Measurements from ENCODE around the gene PLA2G5. TPM values are rescaled to one million over a fixed set of nuclear protein-coding genes. Genes with fewer than 3 reads are reported as not detected.

The PLA2G5 gene
- polyA plus RNA-seq, 1 donor: 0.04 TPM

DNA sequence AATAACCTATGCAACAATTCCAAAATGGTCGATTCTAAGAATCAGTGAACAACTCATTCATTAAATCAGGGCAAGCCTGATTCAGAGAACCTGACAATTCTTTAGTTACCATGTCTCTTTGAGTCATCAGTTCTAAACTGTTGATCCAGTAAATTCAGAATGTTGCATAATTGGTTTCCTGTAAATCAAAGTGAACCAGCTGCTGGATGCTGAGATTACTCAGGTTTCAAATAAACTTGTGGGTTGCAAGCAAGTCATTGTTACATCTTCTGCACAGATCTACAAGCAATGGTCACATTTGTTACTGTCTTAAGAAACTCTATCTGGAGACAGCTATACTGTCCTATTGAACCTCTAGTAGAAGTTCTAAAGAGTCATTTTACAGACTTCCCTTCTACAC is 32.9 kb downstream of the PLA2G5 start:
- no CpG with 5 or more reads among the region's 1 CpG for WGBS (ENCODE audit: insufficient coverage, low lambda C conversion rate)
- DNase-seq: no peak
- Histone ChIP-seq H3K27me3 (ENCODE audit: control insufficient read depth, insufficient read depth, low read length) (no peaks in the 10 kb centered on the region), H3K4me3 (ENCODE audit: low read length) (no peak overlapping the region), H3K36me3 (ENCODE audit: control insufficient read depth, insufficient read depth, low read length) (no peaks in the 10 kb centered on the region), H3K27ac (ENCODE audit: low read length) (no peak overlapping the region), H3K9me3 (ENCODE audit: control insufficient read depth, low read depth, low read length) (no peaks in the 10 kb centered on the region), H3K4me1 (ENCODE audit: control insufficient read depth, insufficient read depth, low read length) (peaks cover 4% of the 10 kb centered on the region)

DNA sequence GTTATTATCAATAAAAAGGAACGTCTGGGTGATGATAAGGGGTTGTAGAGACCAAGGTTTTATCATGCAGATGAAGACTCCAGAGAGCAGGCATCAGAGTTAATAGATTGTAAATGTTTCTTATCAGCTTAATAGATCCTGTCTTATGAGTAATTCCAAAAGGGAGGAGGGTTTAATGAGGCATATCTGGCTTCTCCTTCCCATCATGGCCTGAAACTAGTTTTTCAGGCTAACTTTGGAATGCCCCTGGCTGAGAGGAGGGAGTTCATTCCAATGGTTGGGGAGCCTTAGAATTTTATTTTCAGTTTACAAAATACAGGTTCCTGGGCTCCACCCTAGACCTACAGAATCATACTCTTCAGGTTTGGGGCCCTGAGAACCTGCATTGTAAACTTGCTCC is 35.9 kb downstream of the PLA2G5 start:
- Histone ChIP-seq H3K4me1 (ENCODE audit: control insufficient read depth, insufficient read depth, low read length) (peaks cover 4% of the 10 kb centered on the region), H3K27me3 (ENCODE audit: control insufficient read depth, insufficient read depth, low read length) (no peaks in the 10 kb centered on the region), H3K9me3 (ENCODE audit: control insufficient read depth, low read depth, low read length) (no peaks in the 10 kb centered on the region), H3K4me3 (ENCODE audit: low read length) (no peak overlapping the region), H3K27ac (ENCODE audit: low read length) (no peak overlapping the region), H3K36me3 (ENCODE audit: control insufficient read depth, insufficient read depth, low read length) (no peaks in the 10 kb centered on the region)
- no peak for DNase-seq
- 33% methylated on average over 1 of the region's 1 CpG for WGBS (ENCODE audit: insufficient coverage, low lambda C conversion rate)

DNA sequence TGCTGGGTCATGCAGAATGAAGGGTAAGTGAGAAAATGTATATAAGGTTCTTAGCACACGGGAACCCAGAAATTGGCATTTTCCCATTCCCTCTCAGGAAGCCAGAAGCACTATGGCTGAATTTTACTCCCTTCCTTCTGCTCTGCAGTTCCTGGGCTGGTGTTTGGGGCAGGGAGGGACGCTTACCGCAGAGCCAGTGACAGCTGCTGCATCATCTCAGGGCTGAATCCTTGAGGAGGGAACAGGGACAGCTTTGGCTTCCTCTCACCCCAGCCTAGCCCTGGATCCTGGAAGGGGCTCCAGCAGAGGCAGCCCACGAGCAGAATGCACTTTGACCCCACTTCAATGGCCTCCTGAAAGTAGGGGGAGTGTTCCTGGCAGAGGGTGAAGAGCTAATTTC is 37.4 kb downstream of the PLA2G5 start:
- Histone ChIP-seq H3K9me3 (ENCODE audit: control insufficient read depth, low read depth, low read length) (no peaks in the 10 kb centered on the region), H3K36me3 (ENCODE audit: control insufficient read depth, insufficient read depth, low read length) (no peaks in the 10 kb centered on the region), H3K27ac (ENCODE audit: low read length) (no peak overlapping the region), H3K4me1 (ENCODE audit: control insufficient read depth, insufficient read depth, low read length) (peaks cover 4% of the 10 kb centered on the region), H3K4me3 (ENCODE audit: low read length) (no peak overlapping the region), H3K27me3 (ENCODE audit: control insufficient read depth, insufficient read depth, low read length) (no peaks in the 10 kb centered on the region)
- no CpG with 5 or more reads among the region's 4 CpGs for WGBS (ENCODE audit: insufficient coverage, low lambda C conversion rate)
- no peak for DNase-seq

DNA sequence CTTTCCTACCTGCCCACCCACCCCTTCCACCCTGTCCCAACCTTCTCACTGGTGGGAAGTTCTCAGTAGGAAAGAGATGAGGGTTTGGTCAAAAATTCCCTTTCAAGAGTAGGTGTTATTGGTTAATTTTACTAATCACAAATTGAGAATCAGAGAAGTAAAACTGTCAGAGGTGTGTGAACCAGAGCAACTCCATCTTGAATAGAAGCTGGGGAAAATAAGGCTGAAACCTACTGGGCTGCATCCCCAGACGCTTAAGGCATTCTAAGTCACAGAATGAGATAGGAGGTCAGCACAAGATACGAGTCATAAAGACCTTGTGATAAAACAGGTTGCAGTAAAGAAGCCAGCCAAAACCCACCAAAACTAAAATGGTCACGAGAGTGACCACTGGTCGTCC is 37.8 kb downstream of the PLA2G5 start:
- Histone ChIP-seq H3K4me3 (ENCODE audit: low read length) (no peak overlapping the region), H3K4me1 (ENCODE audit: control insufficient read depth, insufficient read depth, low read length) (peaks cover 4% of the 10 kb centered on the region), H3K9me3 (ENCODE audit: control insufficient read depth, low read depth, low read length) (no peaks in the 10 kb centered on the region), H3K36me3 (ENCODE audit: control insufficient read depth, insufficient read depth, low read length) (no peaks in the 10 kb centered on the region), H3K27ac (ENCODE audit: low read length) (no peak overlapping the region), H3K27me3 (ENCODE audit: control insufficient read depth, insufficient read depth, low read length) (no peaks in the 10 kb centered on the region)
- no peak for DNase-seq
- no CpG with 5 or more reads among the region's 4 CpGs for WGBS (ENCODE audit: insufficient coverage, low lambda C conversion rate)

DNA sequence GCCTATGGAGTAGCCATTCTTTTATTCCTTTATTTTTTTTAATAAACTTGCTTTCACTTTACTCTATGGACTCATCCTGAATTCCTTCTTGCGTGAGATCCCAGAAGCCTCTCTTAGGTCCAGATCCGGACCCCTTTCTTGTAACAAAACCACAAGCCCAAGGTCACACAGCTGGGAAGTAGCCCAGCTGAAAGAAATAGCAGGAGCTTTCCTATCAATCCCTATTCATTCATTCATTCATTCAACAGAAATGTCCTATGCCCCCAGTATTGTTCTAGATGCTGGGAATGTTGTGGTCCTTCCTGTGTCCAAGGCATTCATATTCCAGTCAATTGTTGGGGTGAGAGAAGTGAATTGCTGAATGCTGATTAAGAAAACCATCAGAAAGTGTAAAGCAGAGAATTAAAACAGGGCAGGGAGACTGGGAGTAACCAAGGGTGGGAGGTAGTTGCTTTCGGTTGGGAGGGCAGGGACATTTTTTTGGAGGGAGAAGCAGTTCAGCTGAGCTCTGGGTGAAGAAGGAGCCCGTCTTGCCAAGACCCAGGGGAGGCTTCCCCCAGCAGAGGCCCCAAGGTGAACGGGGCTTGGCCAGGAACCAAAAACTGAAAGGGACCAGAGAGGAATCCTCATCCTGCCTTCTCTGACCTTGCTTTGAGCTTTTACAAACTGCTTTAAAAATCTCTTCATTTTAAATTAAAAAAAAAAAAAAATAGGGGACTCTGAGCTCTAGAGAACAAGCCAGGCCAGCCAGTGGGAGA is 38.6 kb downstream of the PLA2G5 start:
- Histone ChIP-seq H3K4me3 (ENCODE audit: low read length) (no peak overlapping the region), H3K36me3 (ENCODE audit: control insufficient read depth, insufficient read depth, low read length) (no peaks in the 10 kb centered on the region), H3K27ac (ENCODE audit: low read length) (no peak overlapping the region), H3K4me1 (ENCODE audit: control insufficient read depth, insufficient read depth, low read length) (peaks cover 4% of the 10 kb centered on the region), H3K27me3 (ENCODE audit: control insufficient read depth, insufficient read depth, low read length) (no peaks in the 10 kb centered on the region), H3K9me3 (ENCODE audit: control insufficient read depth, low read depth, low read length) (no peaks in the 10 kb centered on the region)
- WGBS (ENCODE audit: insufficient coverage, low lambda C conversion rate): 100% methylated on average over 1 of the region's 5 CpGs
- no peak for DNase-seq

DNA sequence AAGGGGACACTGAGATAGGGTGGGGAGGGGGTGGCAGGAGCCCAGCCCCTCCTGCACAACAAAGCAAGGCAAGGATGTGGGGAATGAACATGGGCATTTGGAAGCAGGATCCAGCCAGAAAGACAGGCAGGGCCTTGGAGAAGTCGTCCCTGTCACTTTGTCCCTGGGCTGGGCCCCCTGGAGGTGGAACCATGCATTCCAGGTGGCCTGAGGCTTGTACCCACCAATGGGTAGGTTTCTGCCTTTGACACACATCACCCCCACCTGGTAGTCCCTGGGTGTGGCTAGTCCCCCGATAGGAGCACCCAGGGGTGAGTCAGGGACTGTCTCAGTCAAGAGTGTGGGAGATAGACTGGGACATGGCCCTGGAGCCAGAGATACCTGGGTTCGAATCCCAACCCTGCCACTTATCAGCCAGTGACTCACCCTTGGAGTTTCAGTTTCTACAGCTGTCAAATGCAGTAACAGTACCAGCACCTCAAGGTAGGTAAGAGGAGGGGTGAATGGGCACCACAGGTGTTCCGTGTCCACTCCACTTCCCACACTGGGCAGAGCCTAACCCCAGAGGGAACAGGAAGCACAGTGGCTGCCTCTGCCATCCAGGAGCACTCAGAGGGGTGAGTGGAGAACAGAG is 39.3 kb downstream of the PLA2G5 start:
- H3K4me3 ChIP-seq (ENCODE audit: low read length): no peak overlapping the region
- H3K27me3 ChIP-seq (ENCODE audit: control insufficient read depth, insufficient read depth, low read length): no peaks in the 10 kb centered on the region
- peaks cover 4% of the 10 kb centered on the region for H3K4me1 ChIP-seq (ENCODE audit: control insufficient read depth, insufficient read depth, low read length)
- no peak for DNase-seq
- H3K9me3 ChIP-seq (ENCODE audit: control insufficient read depth, low read depth, low read length): no peaks in the 10 kb centered on the region
- no peak overlapping the region for H3K27ac ChIP-seq (ENCODE audit: low read length)
- WGBS (ENCODE audit: insufficient coverage, low lambda C conversion rate): no CpG with 5 or more reads among the region's 4 CpGs
- H3K36me3 ChIP-seq (ENCODE audit: control insufficient read depth, insufficient read depth, low read length): no peaks in the 10 kb centered on the region

DNA sequence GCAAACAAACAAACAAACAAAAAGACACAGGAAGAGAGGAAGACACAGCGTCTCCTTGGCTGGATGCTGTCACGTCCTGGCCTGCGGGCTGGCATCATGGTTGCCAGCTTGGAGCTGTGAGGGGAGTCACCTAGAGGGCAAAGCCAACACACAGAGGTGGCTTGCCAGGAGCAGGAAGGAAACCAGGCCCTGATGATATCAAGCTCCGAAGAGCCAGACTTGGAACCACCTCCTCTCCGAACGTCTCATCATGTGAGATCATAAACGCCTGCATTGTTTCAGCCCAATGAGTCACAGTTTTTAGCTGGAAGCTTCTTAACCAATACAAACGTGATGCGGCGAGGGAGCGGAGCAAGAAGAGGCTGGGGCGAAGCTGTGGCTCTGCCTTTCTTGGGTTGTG is 40.7 kb downstream of the PLA2G5 start:
- no CpG with 5 or more reads among the region's 12 CpGs for WGBS (ENCODE audit: insufficient coverage, low lambda C conversion rate)
- Histone ChIP-seq H3K4me1 (ENCODE audit: control insufficient read depth, insufficient read depth, low read length) (peaks cover 4% of the 10 kb centered on the region), H3K36me3 (ENCODE audit: control insufficient read depth, insufficient read depth, low read length) (no peaks in the 10 kb centered on the region), H3K27me3 (ENCODE audit: control insufficient read depth, insufficient read depth, low read length) (no peaks in the 10 kb centered on the region), H3K27ac (ENCODE audit: low read length) (no peak overlapping the region), H3K9me3 (ENCODE audit: control insufficient read depth, low read depth, low read length) (no peaks in the 10 kb centered on the region), H3K4me3 (ENCODE audit: low read length) (no peak overlapping the region)
- DNase-seq: no peak

DNA sequence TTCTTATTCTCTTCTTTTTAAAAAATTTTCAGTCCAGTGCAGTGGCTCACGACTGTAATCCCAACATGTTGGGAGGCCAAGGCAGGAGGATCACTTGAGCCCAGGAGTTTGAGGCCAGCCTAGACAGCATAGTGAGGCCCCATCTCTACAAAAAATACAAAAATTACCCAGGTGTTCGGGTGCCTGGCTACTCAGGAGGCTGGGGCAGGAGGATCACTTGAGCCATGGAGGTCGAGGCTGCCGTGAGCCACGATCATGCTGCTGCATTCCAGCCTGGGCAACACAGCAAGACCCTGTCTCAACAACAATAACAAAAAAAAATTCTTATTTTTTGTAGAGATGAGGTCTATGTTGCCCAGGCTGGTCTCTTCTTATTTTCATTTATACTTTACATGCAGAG is 41.5 kb downstream of the PLA2G5 start:
- H3K4me3 ChIP-seq (ENCODE audit: low read length): no peak overlapping the region
- H3K27ac ChIP-seq (ENCODE audit: low read length): no peak overlapping the region
- no peaks in the 10 kb centered on the region for H3K36me3 ChIP-seq (ENCODE audit: control insufficient read depth, insufficient read depth, low read length)
- H3K27me3 ChIP-seq (ENCODE audit: control insufficient read depth, insufficient read depth, low read length): no peaks in the 10 kb centered on the region
- WGBS (ENCODE audit: insufficient coverage, low lambda C conversion rate): no CpG with 5 or more reads among the region's 5 CpGs
- no peaks in the 10 kb centered on the region for H3K9me3 ChIP-seq (ENCODE audit: control insufficient read depth, low read depth, low read length)
- DNase-seq: no peak
- peaks cover 4% of the 10 kb centered on the region for H3K4me1 ChIP-seq (ENCODE audit: control insufficient read depth, insufficient read depth, low read length)

DNA sequence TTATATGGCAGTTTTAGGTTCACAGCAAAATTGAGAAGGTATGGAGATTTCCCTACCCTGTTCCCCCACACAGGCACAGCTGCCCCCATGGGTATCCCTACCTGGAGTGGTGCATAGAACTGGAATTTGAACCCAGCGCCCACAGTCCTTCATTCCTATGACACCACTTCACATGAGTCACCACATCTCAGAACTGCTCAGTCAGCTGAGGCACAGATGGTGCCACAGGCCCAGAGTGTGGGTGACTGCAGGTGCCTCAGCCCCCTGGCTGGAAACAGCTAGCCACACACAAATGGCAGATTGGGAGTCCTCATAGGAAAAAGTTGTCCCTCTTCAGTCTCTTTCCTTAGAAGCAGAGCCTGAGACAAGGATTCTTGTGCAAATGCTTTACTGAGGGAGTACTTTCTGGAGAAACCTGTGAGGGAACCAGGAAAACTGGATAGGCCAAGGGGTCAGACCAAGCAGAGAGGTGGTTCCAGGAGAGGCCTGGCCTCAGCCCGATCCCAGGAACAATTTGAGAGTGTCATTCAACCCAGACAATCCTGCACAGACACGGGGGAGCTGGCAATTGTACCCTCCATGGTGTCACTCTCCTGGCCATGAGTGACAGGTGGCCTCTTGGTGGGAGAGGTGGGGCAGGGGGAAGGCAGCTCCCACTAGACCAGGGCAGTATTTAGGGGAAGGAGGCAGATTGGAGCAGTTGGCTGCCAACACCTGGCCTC is 42.4 kb downstream of the PLA2G5 start:
- no peaks in the 10 kb centered on the region for H3K9me3 ChIP-seq (ENCODE audit: control insufficient read depth, low read depth, low read length)
- no peak overlapping the region for H3K4me3 ChIP-seq (ENCODE audit: low read length)
- no CpG with 5 or more reads among the region's 3 CpGs for WGBS (ENCODE audit: insufficient coverage, low lambda C conversion rate)
- peaks cover 2% of the 10 kb centered on the region for H3K4me1 ChIP-seq (ENCODE audit: control insufficient read depth, insufficient read depth, low read length)
- no peaks in the 10 kb centered on the region for H3K27me3 ChIP-seq (ENCODE audit: control insufficient read depth, insufficient read depth, low read length)
- H3K27ac ChIP-seq (ENCODE audit: low read length): no peak overlapping the region
- no peaks in the 10 kb centered on the region for H3K36me3 ChIP-seq (ENCODE audit: control insufficient read depth, insufficient read depth, low read length)
- DNase-seq: no peak

DNA sequence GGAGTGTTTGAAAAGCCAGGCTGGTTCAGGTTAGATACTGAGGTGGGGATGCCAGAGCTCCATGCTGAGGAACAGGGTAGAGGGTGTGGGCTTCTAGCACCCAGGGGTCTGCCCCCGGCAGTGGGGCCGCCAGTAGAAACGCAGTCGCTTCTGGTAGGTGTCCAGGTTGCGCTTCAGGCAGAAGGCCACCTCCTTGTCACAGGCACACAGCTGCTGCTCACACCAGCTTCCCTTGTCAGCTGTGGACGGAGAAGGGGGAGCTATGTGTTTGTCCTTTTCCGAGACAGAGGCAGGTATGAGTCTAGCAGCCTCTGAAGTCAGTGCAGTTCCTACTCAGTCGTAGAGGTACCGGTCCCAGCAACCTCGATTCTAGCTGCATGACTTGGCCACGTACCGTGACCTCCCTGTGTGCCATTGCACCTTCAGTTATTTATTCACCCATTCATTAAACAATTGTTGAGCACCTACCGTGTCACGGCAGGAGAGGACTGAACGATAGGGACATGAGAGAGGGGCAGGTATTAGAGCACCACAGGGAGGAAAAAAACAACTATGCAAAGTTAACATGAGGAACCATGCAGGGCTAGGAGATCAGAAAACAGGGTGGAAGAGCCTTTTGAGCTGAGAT is 44.1 kb downstream of the PLA2G5 start:
- Histone ChIP-seq H3K4me3 (ENCODE audit: low read length) (no peak overlapping the region), H3K27ac (ENCODE audit: low read length) (no peak overlapping the region), H3K36me3 (ENCODE audit: control insufficient read depth, insufficient read depth, low read length) (no peaks in the 10 kb centered on the region), H3K27me3 (ENCODE audit: control insufficient read depth, insufficient read depth, low read length) (no peaks in the 10 kb centered on the region), H3K9me3 (ENCODE audit: control insufficient read depth, low read depth, low read length) (no peaks in the 10 kb centered on the region), H3K4me1 (ENCODE audit: control insufficient read depth, insufficient read depth, low read length) (no peaks in the 10 kb centered on the region)
- WGBS (ENCODE audit: insufficient coverage, low lambda C conversion rate): no CpG with 5 or more reads among the region's 15 CpGs
- DNase-seq: no peak
